ENCODE data around the gene NREP.

- no peak for TF ChIP-seq REST (IDR thresholded peaks at IDR 0.05; ENCODE audit: low read depth)
- TF ChIP-seq TAF1 (IDR thresholded peaks at IDR 0.05; ENCODE audit: low read depth), result no peak
- TF ChIP-seq FOXM1 (IDR thresholded peaks at IDR 0.05; ENCODE audit: borderline replicate concordance, low read depth), result no peak
- TF ChIP-seq YY1 (IDR thresholded peaks at IDR 0.05; ENCODE audit: low read depth), result no peak
- TF ChIP-seq ZBTB7A (IDR thresholded peaks at IDR 0.05; ENCODE audit: low read depth), result no peak
- no peak for TF ChIP-seq CEBPB (IDR thresholded peaks at IDR 0.05)
- TF ChIP-seq EP300 (IDR thresholded peaks at IDR 0.05; ENCODE audit: borderline replicate concordance), result no peak
- TF ChIP-seq NFIC (IDR thresholded peaks at IDR 0.05), result no peak
- TF ChIP-seq CREB1 (IDR thresholded peaks at IDR 0.05; ENCODE audit: low read depth), result no peak
- no peak for TF ChIP-seq EGR1 (IDR thresholded peaks at IDR 0.05)
- TF ChIP-seq MAX (IDR thresholded peaks at IDR 0.05), result no peak
- TF ChIP-seq RAD21 (IDR thresholded peaks at IDR 0.05; ENCODE audit: low read depth), result no peak
Measured at GRCh38 chr5:111695991-111696390, 61.0 kb downstream of the NREP start.

All from Ishikawa (cell line).